ENCODE data around the gene ESPL1.

DNA sequence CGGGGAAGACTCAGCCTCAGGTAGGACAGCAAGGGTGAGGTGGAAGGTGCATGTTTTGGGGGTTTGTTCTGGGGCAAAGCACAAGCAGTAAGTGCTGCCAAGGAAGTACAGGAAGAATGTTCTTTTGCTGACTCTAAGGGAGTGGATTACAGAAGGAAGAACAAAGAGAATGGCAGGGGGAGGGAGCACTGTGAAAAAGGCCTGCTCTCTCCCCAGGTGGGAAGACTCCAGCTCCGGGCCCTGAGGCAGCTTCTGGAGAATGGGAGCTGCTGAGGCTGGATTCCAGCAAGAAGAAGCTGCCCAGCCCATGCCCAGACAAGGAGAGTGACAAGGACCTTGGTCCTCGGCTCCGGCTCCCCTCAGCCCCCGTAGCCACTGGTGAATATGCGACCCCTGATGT lies 20.2 kb downstream of the ESPL1 start:
- TF ChIP-seq RCOR1 (IDR thresholded peaks at IDR 0.05; ENCODE audit: low read depth, low read length) (no peak), JUN (IDR thresholded peaks at IDR 0.05) (no peak), CTCF (IDR thresholded peaks at IDR 0.05) (no peak), EP300 (IDR thresholded peaks at IDR 0.05) (no peak), JUNB (IDR thresholded peaks at IDR 0.05) (no peak), POLR2A (IDR thresholded peaks at IDR 0.05; ENCODE audit: low read length) (no peak)
